Naive B cell (primary cell): ENCODE data around the gene MROH2B. TPM values are rescaled to one million over a fixed set of nuclear protein-coding genes. Genes with fewer than 3 reads are reported as not detected.
"Not testable (repeated sequence)": the region's sequence is repeated elsewhere in the genome, so short reads cannot be mapped to it uniquely, and the experiment has no call there.

Source experiments
- ATAC-seq, 2 donors: fragments of 150-1000 bp; cut with Tn5 transposase; 2 replicates each; pipeline ENCODE4 v1.10.0; 2021; ENCODE audit warnings: low read depth in 2 of 2, mild to moderate bottlenecking in 2 of 2, moderate library complexity in 2 of 2
- DNase-seq: peaks from one replicate; pipeline ENCODE4 v3.0.0; 2022
- H3K27ac Mint-ChIP-seq, 6 donors: one replicate each; pipeline ENCODE4 v1.8.0; 2020 to 2022; ENCODE audit warnings: mild to moderate bottlenecking in 6 of 6, mixed read lengths in 6 of 6, moderate library complexity in 5 of 6, inconsistent platforms in 2 of 6
- H3K27me3 Mint-ChIP-seq, 3 donors: one replicate each; pipeline ENCODE4 v1.8.0; 2021 to 2022; ENCODE audit warnings: mixed read lengths in 3 of 3, mild to moderate bottlenecking in 1 of 3
- H3K36me3 Mint-ChIP-seq, 2 donors: one replicate each; pipeline ENCODE4 v1.8.0; 2020 to 2022; ENCODE audit warnings: mixed read lengths in 2 of 2, inconsistent platforms in 1 of 2, mild to moderate bottlenecking in 1 of 2
- H3K4me1 Mint-ChIP-seq, 3 donors: one replicate each; pipeline ENCODE4 v1.8.0; 2020 to 2022; ENCODE audit warnings: mixed read lengths in 3 of 3, inconsistent platforms in 1 of 3, mild to moderate bottlenecking in 1 of 3, moderate library complexity in 1 of 3
- H3K4me3 Mint-ChIP-seq, 8 donors: one replicate each; pipeline ENCODE4 v1.8.0; 2020 to 2022; ENCODE audit warnings: mild to moderate bottlenecking in 8 of 8, mixed read lengths in 8 of 8, moderate library complexity in 8 of 8, inconsistent platforms in 2 of 8
- H3K9me3 Mint-ChIP-seq, 7 donors: one replicate each; pipeline ENCODE4 v1.8.0; 2020 to 2022; ENCODE audit warnings: mixed read lengths in 7 of 7, mild to moderate bottlenecking in 5 of 7, inconsistent platforms in 2 of 7, moderate library complexity in 1 of 7
- polyA plus RNA-seq, 6 donors: library from polyadenylated mRNA; unstranded; fragments of 300-500 nt; fragmentation: Illumina TruSeq; gene quantifications; one replicate each; pipeline ENCODE4 v1.2.3, GENCODE V29; 2021; ENCODE audit warnings: low read depth in 6 of 6

The MROH2B gene
- polyA plus RNA-seq, 6 donors from 2014 or later = not detected

DNA sequence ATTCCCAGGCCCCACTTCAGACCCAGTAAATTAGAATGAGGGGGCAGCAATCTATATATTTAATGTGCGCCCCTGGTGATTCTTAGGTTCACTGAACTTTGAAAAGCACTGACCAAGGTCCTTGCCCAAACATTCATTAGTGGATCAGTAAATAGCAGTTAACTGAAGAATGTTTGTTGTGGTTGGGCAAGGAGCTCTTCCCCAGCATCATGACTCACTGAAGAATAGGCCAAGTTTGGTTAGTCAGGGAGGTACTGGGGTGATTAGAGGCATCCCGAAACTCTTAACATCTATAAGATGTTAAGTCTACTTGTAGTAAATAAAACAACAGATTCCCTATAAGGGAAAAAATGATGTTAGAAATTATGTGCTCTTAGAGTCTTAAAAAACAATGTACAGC lies 833 bp upstream of the MROH2B start:
- Mint-ChIP-seq H3K27me3 (no peaks in the 10 kb centered on the region), H3K9me3 (peaks cover 0 to 8% (median 0%) of the 10 kb centered on the region in 7 donors), H3K4me1 (no peaks in the 10 kb centered on the region), H3K27ac (no peak overlapping the region), H3K4me3 (no peak overlapping the region), H3K36me3 (no peaks in the 10 kb centered on the region)
- ATAC-seq (no peak), DNase-seq (no peak)

DNA sequence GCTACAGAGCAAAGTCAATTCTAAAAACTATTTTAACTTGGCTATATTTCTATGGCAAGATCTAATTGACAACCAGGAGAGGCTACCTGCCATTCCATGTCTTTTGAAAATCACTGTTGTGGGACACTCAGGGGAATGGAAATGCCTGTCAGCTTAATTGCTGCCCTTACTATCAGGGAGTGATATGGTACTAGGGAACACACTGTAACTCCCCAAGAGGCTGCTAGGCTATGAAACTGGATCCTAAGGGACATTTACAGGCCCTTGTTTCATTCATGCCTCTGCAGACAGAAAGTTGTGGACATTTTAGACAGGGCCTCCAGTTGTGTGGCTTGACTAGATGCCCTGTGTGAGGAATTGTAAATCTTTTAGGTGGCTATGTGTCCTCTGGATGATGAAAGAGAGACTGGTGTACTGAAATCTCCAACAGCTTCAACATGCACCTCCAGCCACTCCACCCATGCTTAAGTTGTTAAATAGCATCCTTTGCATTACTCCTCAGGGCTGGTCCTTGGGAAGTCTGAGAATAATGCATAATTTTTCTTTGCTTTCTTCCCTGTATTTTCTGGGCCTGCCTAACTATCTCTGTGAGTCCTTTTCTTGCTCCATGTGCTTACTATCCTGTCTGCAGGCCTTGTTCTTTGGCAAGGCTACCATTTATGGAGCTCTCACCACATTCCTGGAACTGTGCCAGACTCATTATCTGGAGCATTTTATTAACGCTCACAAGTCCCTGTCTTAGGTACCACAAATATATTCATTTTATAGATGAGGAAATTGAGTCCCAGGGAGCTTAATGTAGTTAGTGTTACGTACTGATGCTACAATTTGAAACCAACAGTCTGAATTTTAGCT lies 3.2 kb downstream of the MROH2B start:
- Mint-ChIP-seq H3K27me3 (no peaks in the 10 kb centered on the region), H3K4me1 (no peaks in the 10 kb centered on the region), H3K36me3 (no peaks in the 10 kb centered on the region), H3K27ac (no peak overlapping the region), H3K4me3 (no peak overlapping the region), H3K9me3 (peaks cover 0 to 3% (median 0%) of the 10 kb centered on the region in 7 donors)
- DNase-seq (no peak), ATAC-seq (no peak)

DNA sequence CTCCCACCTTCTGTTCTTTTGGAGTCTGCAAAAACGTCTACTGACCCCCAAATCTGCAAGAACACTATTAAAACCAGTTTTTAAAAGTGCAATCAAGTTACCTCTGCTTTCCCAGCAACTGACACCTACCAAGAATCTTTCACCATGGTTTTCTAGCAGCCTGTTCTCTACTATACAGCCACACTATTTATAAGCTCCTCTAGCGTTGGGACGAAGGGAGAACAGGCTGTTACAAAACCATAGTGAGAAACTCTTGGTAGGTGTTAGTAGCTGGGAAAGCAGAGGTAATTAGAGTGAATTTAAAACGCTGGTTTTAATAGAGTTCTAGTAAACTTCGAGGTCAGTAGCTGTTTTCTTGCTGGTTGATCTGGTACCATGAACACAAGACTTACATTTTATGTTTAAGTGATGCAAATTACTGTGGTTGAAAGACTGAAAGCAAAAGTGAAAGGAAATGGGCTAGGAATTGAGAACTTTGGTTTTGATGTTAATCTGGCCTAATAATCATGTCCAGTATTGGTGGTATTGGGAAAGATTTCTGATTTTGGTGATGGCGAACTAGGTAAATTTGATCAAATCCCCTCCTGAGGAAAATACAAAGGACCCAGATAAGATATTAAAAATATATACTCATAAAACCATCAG lies 5.3 kb downstream of the MROH2B start:
- Mint-ChIP-seq H3K36me3 (no peaks in the 10 kb centered on the region), H3K27ac (no peak overlapping the region), H3K27me3 (no peaks in the 10 kb centered on the region), H3K4me1 (no peaks in the 10 kb centered on the region), H3K4me3 (no peak overlapping the region), H3K9me3 (peaks cover 0 to 3% (median 0%) of the 10 kb centered on the region in 7 donors)
- DNase-seq (no peak), ATAC-seq (no peak)

DNA sequence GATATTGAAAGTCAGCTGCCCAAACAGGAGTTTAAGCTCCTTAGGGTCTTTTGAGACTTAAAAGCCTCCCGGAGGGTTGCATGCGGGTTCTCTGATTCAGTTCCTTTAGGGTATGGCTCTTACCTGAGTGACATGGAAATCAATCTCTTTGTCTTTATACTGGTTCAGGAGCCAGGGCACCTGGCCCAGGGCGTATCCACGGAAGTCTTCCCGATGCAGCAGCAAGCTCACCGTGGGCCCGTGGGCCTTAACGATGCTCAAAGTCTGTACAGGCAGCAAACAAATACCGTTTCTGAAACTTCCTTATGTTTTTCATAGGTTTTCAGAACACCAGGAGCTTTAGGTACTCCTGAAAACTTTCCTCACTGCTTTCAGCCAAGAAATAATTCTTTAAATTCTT lies 13.2 kb downstream of the MROH2B start:
- Mint-ChIP-seq H3K4me1 (no peaks in the 10 kb centered on the region), H3K4me3 (no peak overlapping the region), H3K27me3 (no peaks in the 10 kb centered on the region), H3K27ac (no peak overlapping the region), H3K9me3 (peaks cover 0 to 12% (median 2%) of the 10 kb centered on the region in 7 donors), H3K36me3 (no peaks in the 10 kb centered on the region)
- no peak for ATAC-seq
- DNase-seq = no peak

DNA sequence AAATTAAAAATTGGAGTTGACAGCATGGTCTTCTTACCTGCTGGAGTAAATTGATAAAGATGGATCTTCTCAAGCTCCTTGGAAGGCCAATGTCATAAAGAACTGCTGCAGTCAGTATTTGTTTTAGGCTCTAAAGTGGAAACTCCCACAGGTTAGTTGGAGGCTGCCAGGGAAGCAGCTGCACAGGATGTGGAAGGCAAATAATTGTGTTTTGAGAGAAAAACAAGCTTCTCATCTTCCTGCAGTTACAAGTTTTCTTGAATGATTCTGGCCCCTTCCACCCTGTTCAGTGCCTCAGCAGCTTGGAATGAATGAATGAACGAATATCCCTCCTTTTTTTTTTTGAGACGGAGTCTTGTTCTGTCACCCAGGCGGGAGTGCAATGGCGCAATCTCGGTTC lies 13.9 kb downstream of the MROH2B start:
- no peak for DNase-seq
- no peak for ATAC-seq
- H3K4me3 Mint-ChIP-seq = no peak overlapping the region
- H3K9me3 Mint-ChIP-seq = peaks cover 0 to 12% (median 2%) of the 10 kb centered on the region in 7 donors
- no peaks in the 10 kb centered on the region for H3K36me3 Mint-ChIP-seq
- H3K27ac Mint-ChIP-seq = no peak overlapping the region
- no peaks in the 10 kb centered on the region for H3K4me1 Mint-ChIP-seq
- H3K27me3 Mint-ChIP-seq = no peaks in the 10 kb centered on the region

DNA sequence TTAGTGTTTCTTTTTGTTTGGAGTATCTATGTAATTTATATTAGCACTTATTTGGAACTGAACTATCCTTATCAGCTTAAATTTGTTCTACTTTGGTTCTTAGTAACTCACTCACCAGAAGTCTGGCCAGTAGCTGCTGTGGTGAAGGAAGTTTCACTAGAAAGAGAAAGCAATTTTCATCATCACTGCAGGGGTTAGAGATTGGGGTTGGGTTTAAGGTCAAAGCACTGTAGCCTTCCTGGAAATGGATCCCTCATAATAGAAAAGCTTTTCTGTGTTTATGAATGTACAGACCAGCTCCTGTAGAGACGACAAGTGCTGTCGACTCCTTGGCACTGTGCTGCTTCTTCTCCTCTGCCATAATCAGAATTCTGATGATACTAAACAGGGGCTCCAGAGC lies 22.2 kb downstream of the MROH2B start:
- no peaks in the 10 kb centered on the region for H3K36me3 Mint-ChIP-seq
- H3K4me3 Mint-ChIP-seq = no peak overlapping the region
- DNase-seq (no peak), ATAC-seq (no peak)
- H3K27me3 Mint-ChIP-seq = no peaks in the 10 kb centered on the region
- peaks cover 0 to 4% (median 1%) of the 10 kb centered on the region in 7 donors for H3K9me3 Mint-ChIP-seq
- H3K27ac Mint-ChIP-seq = no peak overlapping the region
- H3K4me1 Mint-ChIP-seq = no peaks in the 10 kb centered on the region

DNA sequence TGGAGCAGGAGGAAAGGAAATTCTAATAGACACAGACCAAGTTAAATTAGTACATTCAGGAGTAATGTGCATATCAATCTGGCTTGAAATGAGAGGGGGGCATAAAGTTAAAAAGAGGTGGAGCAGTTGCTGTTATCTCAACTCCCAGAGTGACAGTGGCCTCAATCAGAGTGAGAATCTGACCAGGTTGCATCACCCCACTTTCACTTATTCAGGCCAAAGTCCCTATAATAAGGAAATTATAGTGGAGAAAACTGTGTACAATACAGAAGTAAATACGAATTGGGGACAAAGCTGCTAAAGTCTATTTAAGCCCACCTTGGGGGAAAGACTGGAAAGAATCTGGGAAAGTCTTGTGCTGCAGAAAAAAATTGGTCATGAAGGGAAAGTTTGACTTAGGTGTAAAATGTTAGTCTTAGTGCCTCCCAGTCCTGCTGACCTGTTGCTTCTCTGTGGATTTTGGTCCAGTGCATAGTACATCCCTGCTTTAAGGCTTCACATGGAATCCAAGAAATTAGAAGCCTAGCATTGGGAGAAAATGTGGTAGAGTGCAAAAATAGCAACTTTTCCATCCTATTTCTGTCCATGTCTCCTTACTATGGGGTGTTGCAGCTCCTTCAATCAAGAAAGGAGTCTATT lies 27.9 kb downstream of the MROH2B start:
- Mint-ChIP-seq H3K9me3 (peaks cover 0 to 17% (median 2%) of the 10 kb centered on the region in 7 donors), H3K27ac (no peak overlapping the region), H3K36me3 (no peaks in the 10 kb centered on the region), H3K27me3 (no peaks in the 10 kb centered on the region), H3K4me1 (no peaks in the 10 kb centered on the region), H3K4me3 (no peak overlapping the region)
- DNase-seq (no peak), ATAC-seq (no peak)

DNA sequence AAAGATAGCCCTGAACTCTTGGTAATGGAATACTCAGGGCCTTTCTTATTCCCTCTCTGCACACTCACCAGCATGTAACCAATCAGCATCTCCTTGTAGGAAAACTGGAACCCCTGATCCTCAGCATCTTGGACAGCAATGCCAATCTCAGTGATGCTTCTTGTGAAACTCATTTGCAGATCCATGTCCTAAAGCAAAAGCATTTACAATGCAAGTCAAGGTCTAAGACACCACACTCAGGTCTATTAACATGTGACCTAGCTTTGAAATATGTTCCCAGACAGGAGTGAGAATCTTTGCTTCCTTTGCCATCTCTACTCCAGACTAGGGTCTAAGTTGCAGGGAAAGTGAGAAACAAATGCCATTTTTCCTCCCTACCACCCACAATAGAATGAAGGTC lies 38.2 kb downstream of the MROH2B start:
- no peaks in the 10 kb centered on the region for H3K4me1 Mint-ChIP-seq
- H3K36me3 Mint-ChIP-seq = no peaks in the 10 kb centered on the region
- peaks cover 4 to 33% (median 11%) of the 10 kb centered on the region in 7 donors for H3K9me3 Mint-ChIP-seq
- no peak overlapping the region for H3K4me3 Mint-ChIP-seq
- ATAC-seq (no peak), DNase-seq (no peak)
- H3K27me3 Mint-ChIP-seq = peaks cover 0 to 3% (median 0%) of the 10 kb centered on the region in 3 donors
- no peak overlapping the region for H3K27ac Mint-ChIP-seq

DNA sequence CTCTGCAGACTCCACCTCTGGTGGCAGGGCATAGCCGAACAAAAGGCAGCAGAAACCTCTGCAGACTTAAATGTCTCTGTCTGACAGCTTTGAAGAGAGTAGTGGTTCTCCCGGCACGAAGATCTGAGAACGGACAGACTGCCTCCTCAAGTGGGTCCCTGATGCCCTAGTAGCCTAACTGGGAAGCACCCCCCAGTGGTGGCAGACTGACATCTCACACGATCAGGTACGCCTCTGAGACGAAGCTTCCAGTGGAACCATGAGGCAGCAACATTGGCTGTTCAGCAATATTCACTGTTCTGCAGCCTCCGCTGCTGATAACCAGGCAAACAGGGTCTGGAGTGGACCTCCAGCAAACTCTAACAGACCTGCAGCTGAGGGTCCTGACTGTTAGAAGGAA lies 48.5 kb downstream of the MROH2B start:
- not testable (repeated sequence) for H3K36me3 Mint-ChIP-seq, H3K4me1 Mint-ChIP-seq, H3K27ac Mint-ChIP-seq, H3K4me3 Mint-ChIP-seq, DNase-seq, ATAC-seq
- Mint-ChIP-seq H3K27me3 (peaks cover 0 to 10% (median 7%) of the 10 kb centered on the region in 3 donors), H3K9me3 (peaks cover 5 to 25% (median 16%) of the 10 kb centered on the region in 7 donors)

DNA sequence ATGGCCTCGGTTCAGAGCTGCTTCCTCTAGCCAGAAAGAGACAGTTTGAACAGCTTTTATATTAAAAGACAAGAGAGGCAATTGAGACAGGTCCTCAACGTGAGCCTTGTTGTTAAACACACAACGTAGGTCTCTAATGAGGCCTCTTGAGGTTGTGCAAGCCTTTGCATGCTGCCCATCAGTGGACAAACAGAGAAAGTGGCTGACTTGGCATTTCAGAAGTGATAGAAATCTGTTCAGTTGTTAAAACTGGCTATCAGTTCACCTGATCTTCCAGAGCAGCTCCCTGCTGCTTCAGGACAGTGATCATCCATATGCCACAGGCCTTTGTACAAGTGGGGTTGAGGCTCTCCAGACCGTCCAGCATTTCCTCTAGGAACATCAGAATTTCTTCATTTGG lies 58.8 kb downstream of the MROH2B start:
- H3K9me3 Mint-ChIP-seq = peaks cover 0 to 11% (median 0%) of the 10 kb centered on the region in 7 donors
- no peak for ATAC-seq
- no peaks in the 10 kb centered on the region for H3K36me3 Mint-ChIP-seq
- H3K4me1 Mint-ChIP-seq = no peaks in the 10 kb centered on the region
- H3K4me3 Mint-ChIP-seq = no peak overlapping the region
- H3K27ac Mint-ChIP-seq = no peak overlapping the region
- peaks cover 0 to 5% (median under 1%) of the 10 kb centered on the region in 3 donors for H3K27me3 Mint-ChIP-seq
- DNase-seq = no peak

DNA sequence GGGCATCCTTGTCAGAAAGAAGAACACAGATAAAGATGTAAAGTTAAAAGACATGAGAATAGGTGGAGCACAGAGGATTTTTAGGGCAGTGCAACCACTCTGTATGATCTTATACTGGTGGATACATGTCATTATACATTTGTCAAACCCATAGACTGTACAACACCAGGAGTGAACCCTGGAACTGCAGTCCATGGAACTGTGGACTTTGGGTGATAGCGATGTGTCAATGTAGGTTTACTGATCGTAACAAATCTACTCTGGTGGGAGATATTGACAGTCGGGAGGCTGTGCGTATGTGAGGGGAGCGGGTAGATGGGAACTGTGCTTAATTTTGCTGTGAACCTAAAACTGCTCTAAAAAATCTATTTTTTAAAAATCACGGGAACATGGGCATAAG lies 60.6 kb downstream of the MROH2B start:
- no peaks in the 10 kb centered on the region for H3K4me1 Mint-ChIP-seq
- ATAC-seq (no peak), DNase-seq (no peak)
- H3K36me3 Mint-ChIP-seq = no peaks in the 10 kb centered on the region
- no peak overlapping the region for H3K27ac Mint-ChIP-seq
- H3K4me3 Mint-ChIP-seq = no peak overlapping the region
- H3K9me3 Mint-ChIP-seq = peaks cover 0 to 18% (median 3%) of the 10 kb centered on the region in 7 donors
- peaks cover 0 to 5% (median 4%) of the 10 kb centered on the region in 3 donors for H3K27me3 Mint-ChIP-seq

DNA sequence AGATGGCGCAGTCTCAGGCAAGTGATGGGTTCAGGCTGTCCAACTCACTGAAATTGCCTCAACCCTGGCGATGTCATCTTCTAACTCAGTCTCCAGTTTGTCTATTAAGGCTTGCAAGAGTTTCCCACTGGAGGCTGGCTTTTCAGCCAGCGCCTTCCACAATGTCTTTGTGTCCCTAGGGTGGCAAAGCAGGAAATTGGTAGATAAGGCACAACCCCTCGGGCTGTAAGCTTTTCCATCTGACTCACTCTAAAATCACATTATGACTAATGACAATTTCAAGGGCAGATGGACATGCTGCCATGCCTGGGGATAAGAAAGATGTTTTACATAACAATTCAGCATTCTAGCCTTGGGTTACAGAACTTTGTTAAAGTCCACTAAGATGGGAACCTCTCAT lies 61.9 kb downstream of the MROH2B start:
- DNase-seq (no peak), ATAC-seq (no peak)
- Mint-ChIP-seq H3K9me3 (peaks cover 0 to 13% (median 3%) of the 10 kb centered on the region in 7 donors), H3K4me3 (no peak overlapping the region), H3K4me1 (no peaks in the 10 kb centered on the region), H3K27ac (no peak overlapping the region), H3K27me3 (peaks cover 0 to 7% (median 4%) of the 10 kb centered on the region in 3 donors), H3K36me3 (no peaks in the 10 kb centered on the region)

DNA sequence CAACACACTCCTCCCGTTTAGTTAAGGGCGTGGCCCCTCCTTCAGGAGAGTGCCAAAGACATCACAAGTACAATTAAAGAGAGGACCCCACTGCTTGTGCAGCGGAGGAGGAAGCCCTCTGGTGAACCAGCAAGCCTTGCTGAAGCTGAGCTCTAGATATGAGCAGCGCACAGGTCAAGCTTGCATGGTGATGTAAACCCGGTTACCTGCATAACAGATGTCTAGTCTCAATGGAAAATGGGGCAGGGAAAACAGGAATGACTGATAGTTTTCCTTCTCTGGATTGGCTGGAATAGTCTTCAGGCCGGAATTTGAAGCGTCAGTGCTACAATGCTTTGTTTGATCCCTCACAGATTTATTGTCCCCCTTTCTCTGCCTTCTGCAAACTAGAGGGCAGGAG lies 66.2 kb downstream of the MROH2B start:
- H3K27me3 Mint-ChIP-seq = peaks cover 0 to 5% (median 4%) of the 10 kb centered on the region in 3 donors
- H3K9me3 Mint-ChIP-seq = peaks cover 0 to 14% (median 0%) of the 10 kb centered on the region in 7 donors
- no peak overlapping the region for H3K27ac Mint-ChIP-seq
- H3K4me3 Mint-ChIP-seq = no peak overlapping the region
- no peak for ATAC-seq
- no peak for DNase-seq
- no peaks in the 10 kb centered on the region for H3K36me3 Mint-ChIP-seq
- H3K4me1 Mint-ChIP-seq = no peaks in the 10 kb centered on the region
